Mesodermal cell (in vitro differentiated cells): ENCODE data around the gene SLC25A34.
A peak's percentile ranks its signal among the peaks of the same experiment; 100 is the strongest.

Experiments
- H3K27ac ChIP-seq: 2 replicates; pipeline ENCODE4 v1.7.0; 2013; ENCODE audit warnings: mild to moderate bottlenecking, low read depth, low read length, moderate library complexity; ENCODE audit not compliant: severe bottlenecking
- H3K36me3 ChIP-seq: 2 replicates; pipeline ENCODE4 v1.7.1; 2013; ENCODE audit warnings: mild to moderate bottlenecking, low read length, moderate library complexity; ENCODE audit not compliant: control insufficient read depth, insufficient read depth
- H3K4me1 ChIP-seq: one replicate; pipeline ENCODE4 v1.7.1; 2013; ENCODE audit warnings: mild to moderate bottlenecking, low read length; ENCODE audit not compliant: insufficient read depth, control insufficient read depth, poor library complexity, severe bottlenecking
- H3K4me3 ChIP-seq: 2 replicates; pipeline ENCODE4 v1.7.0; 2013; ENCODE audit warnings: low read length, control low read depth, mild to moderate bottlenecking; ENCODE audit not compliant: insufficient read depth, poor library complexity, severe bottlenecking; ENCODE audit errors: extremely low read depth
- H3K9me3 ChIP-seq: 2 replicates; pipeline ENCODE4 v1.7.1; 2013; ENCODE audit warnings: mild to moderate bottlenecking, low read length, moderate library complexity; ENCODE audit not compliant: control insufficient read depth
- WGBS, 2 experiments: methylation state at CpG; one replicate each; pipeline ENCODE4 v1.1.5; 2013; ENCODE audit warnings: missing lambda C conversion rate in 2 of 2; ENCODE audit not compliant: insufficient coverage in 2 of 2; 5-methylcytosine and 5-hydroxymethylcytosine counted together

SLC25A34 gene

GRCh38 chr1:15762546-15762945 lies 26.5 kb downstream of the SLC25A34 start:
- H3K9me3 ChIP-seq, result no peaks in the 10 kb centered on the region
- 77 to 79% methylated on average over 8 to 10 of the region's 10 CpGs for WGBS, 2 experiments
- no peak overlapping the region for H3K4me3 ChIP-seq
- H3K4me1 ChIP-seq, result peaks cover 23% of the 10 kb centered on the region
- H3K27ac ChIP-seq, result no peak overlapping the region
- H3K36me3 ChIP-seq, result peaks cover 45% of the 10 kb centered on the region

DNA sequence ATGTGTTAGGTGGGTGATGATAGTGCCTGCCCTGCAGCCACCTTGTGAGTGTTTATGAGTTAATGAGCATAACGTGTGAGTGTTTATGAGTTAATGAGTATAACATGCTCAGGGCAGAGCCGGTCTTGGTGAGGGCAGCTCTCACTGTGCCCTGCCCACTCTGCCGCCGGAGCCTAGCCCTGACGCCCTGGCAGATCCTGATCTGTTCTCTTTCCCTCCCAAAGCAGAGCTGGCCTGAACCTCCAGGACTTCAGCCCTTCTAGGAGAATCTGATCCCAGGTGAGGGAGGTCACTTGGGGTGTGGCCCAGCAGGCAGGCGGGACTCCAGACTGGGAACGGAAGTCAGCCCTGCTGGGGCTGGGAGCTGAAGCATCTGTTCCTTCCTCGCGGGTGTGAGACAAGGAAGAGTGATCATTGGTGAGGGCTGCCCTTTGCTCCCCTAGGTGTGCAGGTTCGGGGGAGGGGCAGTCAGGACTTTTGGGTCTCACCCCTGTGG lies 28.3 kb downstream of the SLC25A34 start:
- WGBS, 2 experiments, result 87 to 93% methylated on average over 9 to 10 of the region's 10 CpGs
- H3K27ac ChIP-seq, result no peak overlapping the region
- H3K4me1 ChIP-seq, result peaks cover 17% of the 10 kb centered on the region
- no peaks in the 10 kb centered on the region for H3K9me3 ChIP-seq
- no peak overlapping the region for H3K4me3 ChIP-seq
- H3K36me3 ChIP-seq, result peaks cover 62% of the 10 kb centered on the region

DNA sequence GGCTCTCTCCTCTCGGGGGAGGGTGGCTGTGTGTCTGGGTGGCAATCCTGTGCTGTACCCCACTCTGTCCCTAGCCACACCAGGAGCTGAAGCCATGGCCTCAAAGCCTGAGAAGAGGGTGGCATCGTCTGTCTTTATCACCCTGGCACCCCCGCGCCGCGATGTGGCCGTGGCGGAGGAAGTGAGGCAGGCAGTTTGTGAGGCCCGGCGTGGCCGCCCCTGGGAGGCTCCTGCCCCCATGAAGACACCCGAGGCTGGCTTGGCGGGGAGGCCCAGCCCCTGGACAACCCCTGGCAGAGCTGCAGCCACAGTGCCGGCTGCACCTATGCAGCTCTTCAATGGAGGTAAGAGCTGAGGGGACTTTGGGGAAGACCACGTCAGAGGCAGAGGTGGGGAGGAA lies 28.8 kb downstream of the SLC25A34 start:
- Histone ChIP-seq H3K9me3 (no peaks in the 10 kb centered on the region), H3K4me1 (peaks cover 17% of the 10 kb centered on the region), H3K36me3 (peaks cover 66% of the 10 kb centered on the region), H3K4me3 (no peak overlapping the region), H3K27ac (no peak overlapping the region)
- WGBS, 2 experiments, result 94 to 95% methylated on average over 9 to 11 of the region's 15 CpGs

DNA sequence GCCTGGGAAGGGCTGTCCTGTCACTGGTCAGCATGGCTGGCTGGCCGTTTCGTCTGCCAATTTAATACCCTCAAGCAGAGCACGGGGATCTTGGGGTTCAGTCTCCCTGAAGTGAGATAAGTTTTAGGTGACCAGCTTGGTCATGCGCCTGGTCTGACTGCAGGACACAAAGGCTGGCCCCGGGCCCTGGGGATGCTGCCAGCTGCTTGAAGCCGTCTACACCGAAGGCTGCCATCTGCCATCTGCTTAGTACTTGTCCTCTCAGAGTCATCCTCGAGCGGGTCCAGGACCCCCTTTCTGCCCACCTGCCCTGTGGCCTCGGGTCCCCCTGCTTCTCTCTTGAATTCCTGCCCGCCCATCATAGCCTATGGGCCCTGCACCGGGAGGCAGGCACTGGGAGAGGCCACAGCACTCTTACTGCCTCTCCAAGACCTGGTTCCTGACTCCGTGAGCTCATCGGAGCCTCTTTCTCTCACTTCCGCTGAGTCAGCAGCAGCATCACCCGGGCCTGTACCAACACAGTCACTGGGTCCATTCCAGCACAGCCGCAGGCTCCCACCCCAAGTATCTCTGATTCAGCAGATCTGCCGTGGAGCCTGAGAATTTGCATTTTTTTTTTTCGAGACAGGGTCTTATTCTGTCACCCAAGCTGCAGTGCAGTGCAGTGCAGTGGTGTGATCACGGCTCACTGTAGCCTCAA lies 29.6 kb downstream of the SLC25A34 start:
- peaks cover 16% of the 10 kb centered on the region for H3K4me1 ChIP-seq
- H3K9me3 ChIP-seq, result no peaks in the 10 kb centered on the region
- H3K36me3 ChIP-seq, result peaks cover 74% of the 10 kb centered on the region
- H3K27ac ChIP-seq, result no peak overlapping the region
- no peak overlapping the region for H3K4me3 ChIP-seq
- 94% methylated on average over 17 to 20 of the region's 20 CpGs for WGBS, 2 experiments

- WGBS, 2 experiments, result 89 to 92% methylated on average over 4 to 5 of the region's 5 CpGs
- Histone ChIP-seq H3K36me3 (peaks cover 88% of the 10 kb centered on the region), H3K27ac (no peak overlapping the region), H3K9me3 (no peaks in the 10 kb centered on the region), H3K4me1 (no peaks in the 10 kb centered on the region), H3K4me3 (no peak overlapping the region)
Measured at GRCh38 chr1:15767941-15768340, 31.9 kb downstream of the SLC25A34 start.

- WGBS, 2 experiments, result 91 to 100% methylated on average over 3 to 4 of the region's 7 CpGs
- H3K9me3 ChIP-seq, result no peaks in the 10 kb centered on the region
- no peak overlapping the region for H3K27ac ChIP-seq
- no peaks in the 10 kb centered on the region for H3K4me1 ChIP-seq
- peaks cover 92% of the 10 kb centered on the region for H3K36me3 ChIP-seq
- no peak overlapping the region for H3K4me3 ChIP-seq
Measured at GRCh38 chr1:15768388-15768787, 32.3 kb downstream of the SLC25A34 start.

DNA sequence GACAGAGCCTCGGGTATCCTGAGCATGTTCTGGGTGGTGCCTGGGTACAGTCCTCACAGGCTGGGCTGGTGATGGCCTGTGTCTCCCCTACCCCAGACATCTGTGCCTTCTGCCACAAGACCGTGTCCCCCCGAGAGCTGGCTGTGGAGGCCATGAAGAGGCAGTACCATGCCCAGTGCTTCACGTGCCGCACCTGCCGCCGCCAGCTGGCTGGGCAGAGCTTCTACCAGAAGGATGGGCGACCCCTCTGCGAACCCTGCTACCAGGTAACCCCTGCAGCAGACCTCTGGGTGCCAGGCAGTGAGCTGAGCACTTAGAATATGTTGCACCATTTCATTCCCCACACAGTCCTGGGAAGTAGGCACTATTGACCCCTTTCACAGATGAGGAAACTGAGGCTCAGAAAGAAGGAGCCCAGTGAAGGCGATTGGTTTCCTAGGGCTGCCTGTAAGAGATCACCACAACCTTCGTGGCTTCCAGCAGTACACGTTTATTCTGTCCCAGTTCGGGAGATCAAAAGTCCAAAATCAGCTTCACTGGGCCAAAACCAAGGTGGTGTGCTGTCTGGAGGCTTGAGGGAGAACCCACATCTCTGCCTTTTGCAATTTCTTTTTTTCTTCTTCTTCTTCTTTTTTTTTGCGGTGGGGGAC lies 34.4 kb downstream of the SLC25A34 start:
- WGBS, 2 experiments, result 93 to 98% methylated on average over 11 to 12 of the region's 14 CpGs
- Histone ChIP-seq H3K27ac (no peak overlapping the region), H3K4me3 (no peak overlapping the region), H3K9me3 (no peaks in the 10 kb centered on the region), H3K4me1 (peaks cover 2% of the 10 kb centered on the region), H3K36me3 (peaks cover 91% of the 10 kb centered on the region)

DNA sequence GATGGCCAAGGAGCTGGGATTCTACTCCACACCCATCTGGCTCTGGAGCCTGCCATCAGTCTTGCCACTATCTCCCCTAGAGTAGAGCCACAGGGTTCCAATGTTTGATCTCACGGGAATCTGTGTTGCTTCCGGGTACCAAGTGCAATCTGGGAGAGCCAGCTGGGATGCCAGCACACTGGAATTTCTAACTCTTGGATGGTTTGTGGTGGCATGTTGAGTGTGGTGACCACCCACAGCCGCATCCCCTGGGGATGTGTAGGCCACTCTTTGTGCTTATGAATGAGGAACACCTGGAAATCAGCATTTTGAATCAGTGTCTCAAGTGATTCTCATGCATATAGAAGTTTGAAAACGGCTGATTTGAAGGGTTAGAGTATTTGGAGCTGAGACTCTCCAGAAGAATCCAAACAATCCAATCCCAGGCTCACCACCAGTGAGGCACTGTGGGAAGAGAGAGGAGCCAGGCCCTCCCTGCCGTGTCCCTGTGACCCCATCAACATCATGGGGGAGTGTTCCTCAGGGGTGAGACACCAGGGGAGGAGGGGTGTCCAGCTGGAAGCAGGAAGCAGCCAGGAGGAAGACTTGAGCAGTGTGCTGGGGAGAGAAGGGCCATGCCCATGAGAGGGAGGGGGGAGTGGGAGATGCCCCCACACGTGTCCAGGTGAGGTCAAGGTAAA lies 35.9 kb downstream of the SLC25A34 start:
- Histone ChIP-seq H3K9me3 (no peaks in the 10 kb centered on the region), H3K27ac (no peak overlapping the region)
- WGBS, 2 experiments, result 90 to 99% methylated on average over 2 to 5 of the region's 6 CpGs

DNA sequence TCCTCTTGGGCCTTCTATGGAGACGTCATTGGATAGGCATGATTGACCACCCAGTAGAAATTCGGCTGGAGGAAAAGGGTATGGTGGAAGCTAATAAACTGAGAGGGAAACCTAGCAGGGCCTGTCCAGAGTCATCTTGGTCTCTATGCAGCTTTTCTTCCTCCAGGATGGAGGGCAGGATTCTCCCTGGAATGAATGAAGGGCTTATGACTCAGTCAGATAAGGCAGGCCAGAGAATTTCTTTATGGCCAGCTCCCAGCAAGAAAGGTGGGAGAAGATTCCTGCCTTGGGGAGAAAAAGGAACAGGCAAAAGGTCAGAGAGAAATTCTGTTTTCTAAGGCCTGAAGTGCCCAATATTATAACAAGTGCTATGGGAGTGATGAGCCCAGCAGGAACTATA lies 39.6 kb downstream of the SLC25A34 start:
- no peaks in the 10 kb centered on the region for H3K9me3 ChIP-seq
- peaks cover 5% of the 10 kb centered on the region for H3K4me1 ChIP-seq
- no peak overlapping the region for H3K4me3 ChIP-seq
- H3K36me3 ChIP-seq, result peaks cover 93% of the 10 kb centered on the region
- WGBS, 2 experiments, result 69 to 88% methylated on average over 1 to 2 of the region's 2 CpGs
- H3K27ac ChIP-seq, result peak overlapping the region; percentile 0

More for the DNA sequence above, 35.9 kb downstream of the SLC25A34 start:
- no peak overlapping the region for H3K4me3 ChIP-seq
- peaks cover 5% of the 10 kb centered on the region for H3K4me1 ChIP-seq
- peaks cover 94% of the 10 kb centered on the region for H3K36me3 ChIP-seq

GRCh38 chr1:15777909-15778707 lies 42.0 kb downstream of the SLC25A34 start:
- H3K36me3 ChIP-seq, result peaks cover 93% of the 10 kb centered on the region
- WGBS, 2 experiments, result 95 to 100% methylated on average over 4 to 5 of the region's 7 CpGs
- peaks cover 5% of the 10 kb centered on the region for H3K4me1 ChIP-seq
- no peak overlapping the region for H3K27ac ChIP-seq
- no peak overlapping the region for H3K4me3 ChIP-seq
- H3K9me3 ChIP-seq, result no peaks in the 10 kb centered on the region
